ENCODE results near the gene FCMR. TPM values are rescaled to one million over a fixed set of nuclear protein-coding genes. Genes with fewer than 3 reads are reported as not detected.

The FCMR gene
- total and polyA plus RNA-seq, 2 donors from 2014 or later = 1.3 to 16.7 TPM

DNA sequence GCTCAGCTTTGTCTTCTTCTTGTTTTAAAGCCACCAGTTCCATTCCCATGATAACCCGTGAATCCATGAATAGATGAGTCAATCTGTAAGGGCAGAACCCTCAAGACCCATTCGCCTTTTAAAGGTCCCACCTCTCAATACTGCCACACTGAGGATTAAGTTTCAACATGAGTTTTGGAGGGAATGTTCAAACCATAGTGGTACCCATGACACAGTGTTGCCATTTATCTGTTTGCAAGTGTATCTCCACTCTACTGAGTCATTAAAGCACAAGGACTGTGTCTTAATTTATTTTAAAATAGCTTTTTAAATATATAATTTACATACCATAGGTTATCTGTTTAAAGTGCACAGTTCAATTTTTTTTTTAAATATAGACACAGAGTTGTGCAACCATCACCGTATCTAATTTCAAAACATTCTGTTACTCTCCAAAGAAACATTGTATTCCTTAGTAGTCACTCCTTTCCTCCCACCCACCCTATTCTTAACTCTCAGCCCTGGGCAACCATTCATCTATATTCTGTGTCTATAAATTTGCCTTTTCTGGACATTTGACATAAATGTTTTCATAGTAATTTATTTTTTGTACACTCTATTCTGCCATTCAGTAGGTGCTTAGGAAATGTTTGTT is 29.3 kb downstream of the FCMR start:
- TF ChIP-seq, protein P1, sequence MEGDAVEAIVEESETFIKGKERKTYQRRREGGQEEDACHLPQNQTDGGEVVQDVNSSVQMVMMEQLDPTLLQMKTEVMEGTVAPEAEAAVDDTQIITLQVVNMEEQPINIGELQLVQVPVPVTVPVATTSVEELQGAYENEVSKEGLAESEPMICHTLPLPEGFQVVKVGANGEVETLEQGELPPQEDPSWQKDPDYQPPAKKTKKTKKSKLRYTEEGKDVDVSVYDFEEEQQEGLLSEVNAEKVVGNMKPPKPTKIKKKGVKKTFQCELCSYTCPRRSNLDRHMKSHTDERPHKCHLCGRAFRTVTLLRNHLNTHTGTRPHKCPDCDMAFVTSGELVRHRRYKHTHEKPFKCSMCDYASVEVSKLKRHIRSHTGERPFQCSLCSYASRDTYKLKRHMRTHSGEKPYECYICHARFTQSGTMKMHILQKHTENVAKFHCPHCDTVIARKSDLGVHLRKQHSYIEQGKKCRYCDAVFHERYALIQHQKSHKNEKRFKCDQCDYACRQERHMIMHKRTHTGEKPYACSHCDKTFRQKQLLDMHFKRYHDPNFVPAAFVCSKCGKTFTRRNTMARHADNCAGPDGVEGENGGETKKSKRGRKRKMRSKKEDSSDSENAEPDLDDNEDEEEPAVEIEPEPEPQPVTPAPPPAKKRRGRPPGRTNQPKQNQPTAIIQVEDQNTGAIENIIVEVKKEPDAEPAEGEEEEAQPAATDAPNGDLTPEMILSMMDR (IDR thresholded peaks at IDR 0.05; ENCODE audit: borderline replicate concordance, extremely low read depth, insufficient read depth) = no peak
- Histone ChIP-seq H3K4me3 (ENCODE audit: low read length in 3 of 3) (no peak overlapping the region), H3K9me3 (ENCODE audit: control insufficient read depth in 2 of 3, insufficient read depth in 1 of 3, low read length in 3 of 3) (no peaks in the 10 kb centered on the region), H3K9ac (ENCODE audit: low read length in 3 of 3) (no peak overlapping the region), H3K27ac (ENCODE audit: low read depth in 2 of 2, low read length in 2 of 2) (no peak overlapping the region), H3K27me3 (ENCODE audit: control insufficient read depth, insufficient read depth, low read length) (no peaks in the 10 kb centered on the region), H3K36me3 (ENCODE audit: control insufficient read depth in 2 of 3, insufficient read depth in 3 of 3, low read length in 3 of 3) (no peaks in the 10 kb centered on the region), H3K4me1 (ENCODE audit: control insufficient read depth in 2 of 3, insufficient read depth in 2 of 3, low read depth in 1 of 3, low read length in 3 of 3) (peaks cover 0 to 4% (median 2%) of the 10 kb centered on the region in 3 donors)
- FAIRE-seq (no peak), DNase-seq (no peak)
- intact Hi-C loops (cut with DNase I) = no loop called here

DNA sequence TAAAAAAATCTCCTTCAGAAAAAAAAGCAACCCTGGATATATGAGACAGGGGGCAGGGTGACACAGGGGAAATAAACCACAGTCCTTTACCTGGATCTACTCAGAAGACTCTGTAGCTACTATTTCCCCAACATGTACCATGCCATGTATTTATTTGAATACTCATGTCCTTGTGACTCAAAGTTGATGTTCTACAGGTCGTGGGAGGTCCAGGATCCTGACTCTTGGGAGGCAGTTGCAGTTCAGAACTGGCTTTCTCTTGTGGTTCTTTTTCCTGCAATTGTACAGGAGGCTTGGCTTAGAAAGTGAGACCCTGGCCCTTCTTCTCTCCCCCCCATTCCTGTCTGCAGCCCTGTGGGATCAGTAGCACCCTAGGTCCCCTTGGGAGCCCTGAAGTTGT is 30.3 kb downstream of the FCMR start:
- H3K36me3 ChIP-seq (ENCODE audit: control insufficient read depth in 2 of 3, insufficient read depth in 3 of 3, low read length in 3 of 3) = no peaks in the 10 kb centered on the region
- H3K4me1 ChIP-seq (ENCODE audit: control insufficient read depth in 2 of 3, insufficient read depth in 2 of 3, low read depth in 1 of 3, low read length in 3 of 3) = peaks cover 0 to 4% (median 2%) of the 10 kb centered on the region in 3 donors
- intact Hi-C loops (cut with DNase I) = no loop called here
- H3K9ac ChIP-seq (ENCODE audit: low read length in 3 of 3) = no peak overlapping the region
- TF ChIP-seq, protein P1 (IDR thresholded peaks at IDR 0.05; ENCODE audit: borderline replicate concordance, extremely low read depth, insufficient read depth) = no peak
- H3K4me3 ChIP-seq (ENCODE audit: low read length in 3 of 3) = no peak overlapping the region
- DNase-seq = no peak
- no peaks in the 10 kb centered on the region for H3K27me3 ChIP-seq (ENCODE audit: control insufficient read depth, insufficient read depth, low read length)
- no peak overlapping the region for H3K27ac ChIP-seq (ENCODE audit: low read depth in 2 of 2, low read length in 2 of 2)
- no peaks in the 10 kb centered on the region for H3K9me3 ChIP-seq (ENCODE audit: control insufficient read depth in 2 of 3, insufficient read depth in 1 of 3, low read length in 3 of 3)
- FAIRE-seq = no peak

DNA sequence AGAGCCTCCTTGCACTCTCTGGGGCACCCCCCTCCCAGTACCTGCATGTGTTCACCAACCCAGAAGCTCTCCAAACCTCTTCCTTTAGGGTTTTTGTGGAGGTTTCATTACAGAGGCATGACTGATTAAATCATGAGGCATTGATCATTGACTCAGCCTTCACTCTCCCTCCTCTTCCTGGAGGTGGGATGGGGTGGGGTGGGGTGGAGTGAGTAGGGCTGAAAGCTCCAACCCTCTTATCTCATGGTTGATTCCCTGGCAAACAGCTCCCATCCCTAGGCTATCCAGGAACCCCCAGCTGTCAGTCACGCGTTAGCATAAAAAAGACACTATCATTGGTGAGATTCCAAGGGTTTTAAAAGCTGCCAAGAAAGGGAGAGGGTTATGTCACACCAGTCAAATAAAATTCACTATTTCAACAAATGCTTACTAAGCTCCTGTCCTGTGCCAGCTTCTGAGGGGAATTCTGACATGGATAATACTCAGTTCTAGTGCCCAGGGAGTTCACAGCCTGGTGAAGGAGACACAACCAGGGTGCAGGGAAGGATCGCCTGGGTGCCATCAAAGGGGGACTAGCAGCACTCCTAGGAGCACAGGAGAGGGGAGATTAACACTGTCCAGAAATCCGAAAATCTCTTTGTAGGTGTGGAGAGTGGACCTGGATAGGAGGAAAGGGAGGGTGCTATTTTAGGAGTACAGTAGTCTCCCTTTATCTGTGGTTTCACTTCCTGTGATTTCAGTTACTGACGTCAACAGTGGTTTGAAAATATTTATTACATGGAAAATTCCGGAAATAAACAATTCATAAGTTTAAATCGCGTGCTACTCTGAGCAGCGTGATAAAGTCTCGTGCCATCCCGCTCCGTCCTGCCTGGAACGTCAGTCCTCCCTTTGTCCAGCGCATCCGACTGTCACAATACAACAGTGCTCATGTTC is 31.3 kb downstream of the FCMR start:
- TF ChIP-seq, protein P1 (IDR thresholded peaks at IDR 0.05; ENCODE audit: borderline replicate concordance, extremely low read depth, insufficient read depth) = no peak
- no peaks in the 10 kb centered on the region for H3K9me3 ChIP-seq (ENCODE audit: control insufficient read depth in 2 of 3, insufficient read depth in 1 of 3, low read length in 3 of 3)
- peaks cover 0 to 4% (median 0%) of the 10 kb centered on the region in 3 donors for H3K4me1 ChIP-seq (ENCODE audit: control insufficient read depth in 2 of 3, insufficient read depth in 2 of 3, low read depth in 1 of 3, low read length in 3 of 3)
- H3K9ac ChIP-seq (ENCODE audit: low read length in 3 of 3) = no peak overlapping the region
- H3K27me3 ChIP-seq (ENCODE audit: control insufficient read depth, insufficient read depth, low read length) = no peaks in the 10 kb centered on the region
- H3K36me3 ChIP-seq (ENCODE audit: control insufficient read depth in 2 of 3, insufficient read depth in 3 of 3, low read length in 3 of 3) = no peaks in the 10 kb centered on the region
- no peak overlapping the region for H3K4me3 ChIP-seq (ENCODE audit: low read length in 3 of 3)
- peak overlapping the region in 1 of 2 donors; percentile 48 for H3K27ac ChIP-seq (ENCODE audit: low read depth in 2 of 2, low read length in 2 of 2)
- intact Hi-C loops (cut with DNase I) = no loop called here
- DNase-seq (no peak), FAIRE-seq (no peak)
